NCI-H2196 treated with DMSO at 0.1 percent for 48 hours (cell line): ENCODE measurements around the gene NEK10.

Experiments
- DNase-seq: peaks from one replicate; lab custom pipeline; 2025; ENCODE audit not compliant: unreplicated experiment; lab: John Stamatoyannopoulos, UW

The NEK10 gene

GRCh38 chr3:27076815-27077630 is 292.2 kb downstream of the NEK10 start:
- no peak for DNase-seq

GRCh38 chr3:27074914-27075313 is 294.3 kb downstream of the NEK10 start:
- no peak for DNase-seq

GRCh38 chr3:27073912-27074311 is 295.3 kb downstream of the NEK10 start:
- no peak for DNase-seq

GRCh38 chr3:27072810-27073651 is 296.2 kb downstream of the NEK10 start:
- no peak for DNase-seq

- no peak for DNase-seq
Measured at GRCh38 chr3:27060336-27060735, 308.8 kb downstream of the NEK10 start.
